IMR-90 (cell line): ENCODE data around the gene TUBA8.
"Not testable (repeated sequence)": the region's sequence is repeated elsewhere in the genome, so short reads cannot be mapped to it uniquely, and the experiment has no call there.

Source experiments
- CHD1 ChIP-seq: IDR thresholded peaks from 2 replicates; pipeline ENCODE4 v1.6.1; 2012; ENCODE audit warnings: low read depth, low read length, improper control_type of control experiment
- FOS ChIP-seq: fragments of 150-350 bp; IDR thresholded peaks from 2 replicates; pipeline ENCODE4 v1.6.1; 2016; ENCODE audit warnings: low read depth, low read length
- MAZ ChIP-seq: IDR thresholded peaks from 2 replicates; pipeline ENCODE4 v1.6.1; 2012; ENCODE audit warnings: low read depth, mild to moderate bottlenecking, low read length, improper control_type of control experiment, moderate library complexity, borderline replicate concordance
- POLR2A ChIP-seq: IDR thresholded peaks from 2 replicates; pipeline ENCODE4 v1.6.1; 2012; ENCODE audit warnings: mild to moderate bottlenecking, low read depth, low read length
- RAD21 ChIP-seq: IDR thresholded peaks from 2 replicates; pipeline ENCODE4 v1.6.1; 2012; ENCODE audit warnings: low read length, improper control_type of control experiment
- RCOR1 ChIP-seq: IDR thresholded peaks from 2 replicates; pipeline ENCODE4 v1.6.1; 2012; ENCODE audit warnings: mild to moderate bottlenecking, low read length, improper control_type of control experiment; ENCODE audit not compliant: insufficient replicate concordance
- TF ChIP-seq, protein P1 (sequence below): conservative IDR thresholded peaks from 2 replicates; pipeline ENCODE4 v1.5.1; 2012; ENCODE audit warnings: mild to moderate bottlenecking, low read depth, low read length, improper control_type of control experiment

DNA sequence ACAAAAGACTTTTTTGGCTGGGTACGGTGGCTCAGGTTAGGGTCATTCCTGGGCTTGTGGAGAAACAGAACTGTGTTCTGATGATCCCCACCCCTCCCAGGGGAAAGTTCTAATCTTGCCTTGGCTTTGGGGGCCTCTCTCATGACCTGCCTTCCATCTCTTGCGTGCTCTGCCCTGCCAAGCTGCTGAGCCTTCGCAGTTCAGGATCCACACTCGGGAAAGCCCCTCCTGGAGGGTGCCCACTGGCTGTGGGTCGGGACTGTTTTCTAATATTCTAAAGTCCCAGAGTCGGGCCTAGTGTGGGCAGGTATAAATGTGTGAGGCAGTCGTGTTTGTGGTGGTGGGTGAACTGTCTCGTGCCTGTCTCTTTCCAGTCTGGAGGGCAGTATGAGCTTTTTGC, 62.2 kb downstream of the TUBA8 start:
- TF ChIP-seq, protein P1, sequence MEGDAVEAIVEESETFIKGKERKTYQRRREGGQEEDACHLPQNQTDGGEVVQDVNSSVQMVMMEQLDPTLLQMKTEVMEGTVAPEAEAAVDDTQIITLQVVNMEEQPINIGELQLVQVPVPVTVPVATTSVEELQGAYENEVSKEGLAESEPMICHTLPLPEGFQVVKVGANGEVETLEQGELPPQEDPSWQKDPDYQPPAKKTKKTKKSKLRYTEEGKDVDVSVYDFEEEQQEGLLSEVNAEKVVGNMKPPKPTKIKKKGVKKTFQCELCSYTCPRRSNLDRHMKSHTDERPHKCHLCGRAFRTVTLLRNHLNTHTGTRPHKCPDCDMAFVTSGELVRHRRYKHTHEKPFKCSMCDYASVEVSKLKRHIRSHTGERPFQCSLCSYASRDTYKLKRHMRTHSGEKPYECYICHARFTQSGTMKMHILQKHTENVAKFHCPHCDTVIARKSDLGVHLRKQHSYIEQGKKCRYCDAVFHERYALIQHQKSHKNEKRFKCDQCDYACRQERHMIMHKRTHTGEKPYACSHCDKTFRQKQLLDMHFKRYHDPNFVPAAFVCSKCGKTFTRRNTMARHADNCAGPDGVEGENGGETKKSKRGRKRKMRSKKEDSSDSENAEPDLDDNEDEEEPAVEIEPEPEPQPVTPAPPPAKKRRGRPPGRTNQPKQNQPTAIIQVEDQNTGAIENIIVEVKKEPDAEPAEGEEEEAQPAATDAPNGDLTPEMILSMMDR = not testable (repeated sequence)
- not testable (repeated sequence) for TF ChIP-seq POLR2A, RCOR1, FOS, RAD21, CHD1, MAZ
